Measurements from ENCODE around the gene SNX8. TPM values are rescaled to one million over a fixed set of nuclear protein-coding genes. Genes with fewer than 3 reads are reported as not detected.

Gene SNX8
- total and polyA plus RNA-seq, 2 of the 8 experiments (the other 6 are each of a cell fraction or from before 2014, with no cell fraction given), result 46.2 to 70.8 TPM

GRCh38 chr7:2330493-2330892, 16.3 kb upstream of the SNX8 start:
- H3K9me3 ChIP-seq (ENCODE audit: insufficient read depth in 2 of 2, low read depth in 1 of 2, low read length in 1 of 2), result no peaks in the 10 kb centered on the region
- H4K91ac ChIP-seq (replicated peaks; ENCODE audit: insufficient read length, low read length), result no peak overlapping the region
- ChIA-PET CTCF (ENCODE audit: partially characterized antibody) (interaction anchor here (1.0 to 1.9 kb wide), 5 partner anchors 9 to 84 kb away, joined by 3 to 5 read pairs (median 4); no protein-coding TSS in a partner anchor), POLR2A (ENCODE audit: partially characterized antibody) (interaction anchor here (1.0 to 3.2 kb wide), 4 partner anchors 11 to 24 kb away, joined by 3 to 18 read pairs (median 4); partner anchors contain the start of gene EIF3B)
- H3K14ac ChIP-seq (ENCODE audit: insufficient read length), result no peak overlapping the region
- 75% methylated on average over 2 of the region's 2 CpGs; no CpG with 5 or more reads in 1 of the 2 experiments for WGBS, 2 experiments (ENCODE audit: extremely low coverage in 1 of 2, insufficient coverage in 1 of 2, insufficient read length in 1 of 2, insufficient replicate concordance in 2 of 2, low coverage in 1 of 2, low lambda C conversion rate in 2 of 2, missing lambda C conversion rate in 1 of 2)
- no peak overlapping the region for H2BK5ac ChIP-seq (ENCODE audit: low read depth, low read length)
- no peaks in the 10 kb centered on the region for H3K4me1 ChIP-seq (replicated peaks in 1 of 4; ENCODE audit: control insufficient read depth in 3 of 4, insufficient read depth in 4 of 4, low read length in 3 of 4)
- H3K4me3 ChIP-seq (ENCODE audit: extremely low read depth in 1 of 4, insufficient read depth in 2 of 4, low read depth in 3 of 4, low read length in 4 of 4), result no peak overlapping the region
- no peak overlapping the region for H3K27ac ChIP-seq (ENCODE audit: low read depth, low read length)
- no peaks in the 10 kb centered on the region for H3K23me2 ChIP-seq (ENCODE audit: low read depth, low read length)
- no peaks in the 10 kb centered on the region for H3K27me3 ChIP-seq (replicated peaks in 1 of 4; ENCODE audit: control insufficient read depth in 3 of 4, extremely low read depth in 1 of 4, insufficient read depth in 3 of 4, low read length in 3 of 4)
- H2AFZ ChIP-seq (ENCODE audit: low read length), result no peak overlapping the region
- H3K36me3 ChIP-seq (ENCODE audit: control insufficient read depth in 2 of 4, insufficient read depth in 4 of 4, low read length in 3 of 4), result no peaks in the 10 kb centered on the region; a peak in 1 of 8 replicates
- H2BK15ac ChIP-seq (ENCODE audit: low read length), result no peak overlapping the region
- no peak overlapping the region for H2BK20ac ChIP-seq (ENCODE audit: low read length)
- no peak overlapping the region for H3K4me2 ChIP-seq (ENCODE audit: insufficient read depth in 1 of 2, low read depth in 2 of 2, low read length in 2 of 2)
- H3K4ac ChIP-seq (replicated peaks; ENCODE audit: insufficient read length, low read depth, low read length), result no peak overlapping the region
- H3K18ac ChIP-seq (ENCODE audit: extremely low read depth, low read length), result no peak overlapping the region
- H3K79me2 ChIP-seq (ENCODE audit: control insufficient read depth in 1 of 2, insufficient read depth in 2 of 2, low read length in 2 of 2), result no peaks in the 10 kb centered on the region
- FAIRE-seq (no peak), DNase-seq (ENCODE audit: low read depth in 1 of 2, low spot score in 2 of 2) (no peak)
- TF ChIP-seq NRF1 (IDR thresholded peaks at IDR 0.05; ENCODE audit: low read depth, low read length) (no peak), SP2 (IDR thresholded peaks at IDR 0.05; ENCODE audit: low read length) (no peak), MAFK (IDR thresholded peaks at IDR 0.05; ENCODE audit: low read depth, low read length) (no peak), CREB1 (IDR thresholded peaks at IDR 0.05) (no peak), RFX5 (IDR thresholded peaks at IDR 0.05; ENCODE audit: borderline replicate concordance, low read depth, low read length) (no peak)
- H2AK5ac ChIP-seq (ENCODE audit: low read depth, low read length), result no peak overlapping the region
- H3K79me1 ChIP-seq (ENCODE audit: low read depth, low read length), result no peaks in the 10 kb centered on the region
- no peak overlapping the region for H4K5ac ChIP-seq (ENCODE audit: insufficient read length, low read depth, low read length)
- H2BK12ac ChIP-seq (ENCODE audit: low read depth, low read length), result no peak overlapping the region
- H4K8ac ChIP-seq (ENCODE audit: extremely low read depth, insufficient read depth, low read length), result no peak overlapping the region
- no peak overlapping the region for H3K23ac ChIP-seq (ENCODE audit: insufficient read length)
- peaks cover 1 to 4% of the 10 kb centered on the region in 2 experiments for H4K20me1 ChIP-seq (replicated peaks in 1 of 2; ENCODE audit: control insufficient read depth in 1 of 2, insufficient read depth in 2 of 2, low read length in 2 of 2)
- no peak overlapping the region for H3K56ac ChIP-seq (replicated peaks; ENCODE audit: insufficient read length, low read depth, low read length)
- H3K9ac ChIP-seq (replicated peaks in 1 of 4; ENCODE audit: extremely low read depth in 1 of 4, low read depth in 3 of 4, low read length in 3 of 4), result no peak overlapping the region
- H2BK120ac ChIP-seq (replicated peaks; ENCODE audit: low read depth, low read length), result no peak overlapping the region
